ENCODE measurements around the gene RALGPS1. TPM values are rescaled to one million over a fixed set of nuclear protein-coding genes. Genes with fewer than 3 reads are reported as not detected.

The RALGPS1 gene
- total and polyA plus RNA-seq, 2 of the 13 experiments (the other 11 are each of a cell fraction or from before 2014, with no cell fraction given) = 3.7 to 6.5 TPM

GRCh38 chr9:127224178-127224882 lies 309.7 kb downstream of the RALGPS1 start (continued):
- TF ChIP-seq TFDP1 (CRISPR knock-in tag; IDR thresholded peaks at IDR 0.05; ENCODE audit: borderline replicate concordance) = peak; percentile 50; the same call in 1 of the 2 replicates
- TF ChIP-seq YEATS2 (CRISPR knock-in tag; IDR thresholded peaks at IDR 0.05; ENCODE audit: borderline replicate concordance) = no peak
- peak; percentile 85 for TF ChIP-seq SP4 (CRISPR knock-in tag; IDR thresholded peaks at IDR 0.05)
- TF ChIP-seq ZNF556 (CRISPR knock-in tag; IDR thresholded peaks at IDR 0.05; ENCODE audit: borderline replicate concordance) = no peak
- TF ChIP-seq, protein P1, sequence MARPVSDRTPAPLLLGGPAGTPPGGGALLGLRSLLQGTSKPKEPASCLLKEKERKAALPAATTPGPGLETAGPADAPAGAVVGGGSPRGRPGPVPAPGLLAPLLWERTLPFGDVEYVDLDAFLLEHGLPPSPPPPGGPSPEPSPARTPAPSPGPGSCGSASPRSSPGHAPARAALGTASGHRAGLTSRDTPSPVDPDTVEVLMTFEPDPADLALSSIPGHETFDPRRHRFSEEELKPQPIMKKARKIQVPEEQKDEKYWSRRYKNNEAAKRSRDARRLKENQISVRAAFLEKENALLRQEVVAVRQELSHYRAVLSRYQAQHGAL (CRISPR knock-in tag; IDR thresholded peaks at IDR 0.05; ENCODE audit: not compliant biosample characterization) = no peak
- TF ChIP-seq, protein P2, sequence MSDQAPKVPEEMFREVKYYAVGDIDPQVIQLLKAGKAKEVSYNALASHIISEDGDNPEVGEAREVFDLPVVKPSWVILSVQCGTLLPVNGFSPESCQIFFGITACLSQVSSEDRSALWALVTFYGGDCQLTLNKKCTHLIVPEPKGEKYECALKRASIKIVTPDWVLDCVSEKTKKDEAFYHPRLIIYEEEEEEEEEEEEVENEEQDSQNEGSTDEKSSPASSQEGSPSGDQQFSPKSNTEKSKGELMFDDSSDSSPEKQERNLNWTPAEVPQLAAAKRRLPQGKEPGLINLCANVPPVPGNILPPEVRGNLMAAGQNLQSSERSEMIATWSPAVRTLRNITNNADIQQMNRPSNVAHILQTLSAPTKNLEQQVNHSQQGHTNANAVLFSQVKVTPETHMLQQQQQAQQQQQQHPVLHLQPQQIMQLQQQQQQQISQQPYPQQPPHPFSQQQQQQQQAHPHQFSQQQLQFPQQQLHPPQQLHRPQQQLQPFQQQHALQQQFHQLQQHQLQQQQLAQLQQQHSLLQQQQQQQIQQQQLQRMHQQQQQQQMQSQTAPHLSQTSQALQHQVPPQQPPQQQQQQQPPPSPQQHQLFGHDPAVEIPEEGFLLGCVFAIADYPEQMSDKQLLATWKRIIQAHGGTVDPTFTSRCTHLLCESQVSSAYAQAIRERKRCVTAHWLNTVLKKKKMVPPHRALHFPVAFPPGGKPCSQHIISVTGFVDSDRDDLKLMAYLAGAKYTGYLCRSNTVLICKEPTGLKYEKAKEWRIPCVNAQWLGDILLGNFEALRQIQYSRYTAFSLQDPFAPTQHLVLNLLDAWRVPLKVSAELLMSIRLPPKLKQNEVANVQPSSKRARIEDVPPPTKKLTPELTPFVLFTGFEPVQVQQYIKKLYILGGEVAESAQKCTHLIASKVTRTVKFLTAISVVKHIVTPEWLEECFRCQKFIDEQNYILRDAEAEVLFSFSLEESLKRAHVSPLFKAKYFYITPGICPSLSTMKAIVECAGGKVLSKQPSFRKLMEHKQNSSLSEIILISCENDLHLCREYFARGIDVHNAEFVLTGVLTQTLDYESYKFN (CRISPR knock-in tag; conservative IDR thresholded peaks at IDR 0.05) = no peak
- TF ChIP-seq ZBTB38 (CRISPR knock-in tag; IDR thresholded peaks at IDR 0.05) = peak; percentile 41; the same call in 1 of the 2 replicates
- TF ChIP-seq ZNF232 (CRISPR knock-in tag; IDR thresholded peaks at IDR 0.05; ENCODE audit: borderline replicate concordance) = no peak
- no peak for TF ChIP-seq JDP2 (CRISPR knock-in tag; IDR thresholded peaks at IDR 0.05; ENCODE audit: borderline replicate concordance)
- TF ChIP-seq NONO (IDR thresholded peaks at IDR 0.05) = no peak
- 0 out of 2 replicates have a peak, but pooled peaks have one; percentile 31 for TF ChIP-seq NONO (CRISPR knock-in tag; conservative IDR thresholded peaks at IDR 0.05)
- TF ChIP-seq RNF2 (conservative IDR thresholded peaks at IDR 0.05; ENCODE audit: low read depth) = peak; percentile 66; the same call in 1 of the 2 replicates
- TF ChIP-seq, protein P3, sequence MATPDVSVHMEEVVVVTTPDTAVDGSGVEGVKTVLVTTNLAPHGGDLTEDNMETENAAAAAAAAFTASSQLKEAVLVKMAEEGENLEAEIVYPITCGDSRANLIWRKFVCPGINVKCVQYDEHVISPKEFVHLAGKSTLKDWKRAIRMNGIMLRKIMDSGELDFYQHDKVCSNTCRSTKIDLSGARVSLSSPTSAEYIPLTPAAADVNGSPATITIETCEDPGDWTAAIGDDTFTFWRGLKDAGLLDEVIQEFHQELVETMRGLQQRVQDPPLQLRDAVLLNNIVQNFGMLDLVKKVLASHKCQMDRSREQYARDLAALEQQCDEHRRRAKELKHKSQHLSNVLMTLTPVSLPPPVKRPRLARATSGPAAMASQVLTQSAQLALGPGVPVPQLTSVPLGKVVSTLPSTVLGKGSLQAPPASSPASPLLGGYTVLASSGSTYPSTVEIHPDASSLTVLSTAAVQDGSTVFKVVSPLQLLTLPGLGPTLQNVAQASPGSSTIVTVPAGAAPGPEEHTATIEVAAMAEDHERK (CRISPR knock-in tag; IDR thresholded peaks at IDR 0.05; ENCODE audit: low read depth) = no peak
- TF ChIP-seq TIGD3 (CRISPR knock-in tag; IDR thresholded peaks at IDR 0.05; ENCODE audit: borderline replicate concordance) = peak; percentile 22; the same call in 1 of the 2 replicates
- peak; percentile 79 for TF ChIP-seq ZMYM3 (CRISPR knock-in tag; IDR thresholded peaks at IDR 0.05)
- no peak for TF ChIP-seq ZNF724P (CRISPR knock-in tag; IDR thresholded peaks at IDR 0.05; ENCODE audit: borderline replicate concordance)
- no peak for TF ChIP-seq ZNF263 (CRISPR knock-in tag; IDR thresholded peaks at IDR 0.05)
- TF ChIP-seq ZNF737 (CRISPR knock-in tag; IDR thresholded peaks at IDR 0.05; ENCODE audit: borderline replicate concordance) = 0 out of 2 replicates have a peak, but pooled peaks have one; percentile 72

Measured in HepG2 (cell line).